Superior temporal gyrus (tissue), 1 donor: ENCODE results near the gene TKTL2.
A peak's percentile ranks its signal among the peaks of the same experiment; 100 is the strongest.

Source experiments
- DNase-seq: peaks from one replicate; pipeline ENCODE4 v3.0.0-alpha.2; 2016; ENCODE audit errors: extremely low spot score

The TKTL2 gene

GRCh38 chr4:163473576-163473975 is at the start of gene TKTL2:
TSS of gene TKTL2 (minus strand) at chr4:163473754. CDS start at chr4:163473734, 20 bp downstream.
- DNase-seq: no peak

- DNase-seq: no peak
Observed at GRCh38 chr4:163515198-163515597, 41.6 kb upstream of the TKTL2 start.

- no peak for DNase-seq
Observed at GRCh38 chr4:163505374-163505773, 31.8 kb upstream of the TKTL2 start.

GRCh38 chr4:163500586-163500985 is 27.0 kb upstream of the TKTL2 start:
- no peak for DNase-seq

GRCh38 chr4:163495900-163496299 is 22.3 kb upstream of the TKTL2 start:
- DNase-seq: no peak

- DNase-seq: peak; percentile 91
Observed at GRCh38 chr4:163494360-163495241, 21.0 kb upstream of the TKTL2 start, which contains the start of gene TMA16. TSS of gene TMA16 (plus strand) at chr4:163494690. CDS start at chr4:163494802, 112 bp downstream.

- DNase-seq: peak; percentile 39
Observed at GRCh38 chr4:163493643-163494359, 20.2 kb upstream of the TKTL2 start.

- no peak for DNase-seq
Observed at GRCh38 chr4:163492951-163493504, 19.5 kb upstream of the TKTL2 start.

- no peak for DNase-seq
Observed at GRCh38 chr4:163489929-163490328, 16.4 kb upstream of the TKTL2 start.

- DNase-seq: no peak
Observed at GRCh38 chr4:163486321-163486720, 12.8 kb upstream of the TKTL2 start.

GRCh38 chr4:163485589-163485988 is 12.0 kb upstream of the TKTL2 start:
- DNase-seq: no peak

GRCh38 chr4:163484906-163485305 is 11.4 kb upstream of the TKTL2 start:
- DNase-seq: peak; percentile 75

- DNase-seq: no peak
Observed at GRCh38 chr4:163482190-163482589, 8.6 kb upstream of the TKTL2 start.

GRCh38 chr4:163476761-163477438 is 3.3 kb upstream of the TKTL2 start:
- DNase-seq: no peak

- DNase-seq: no peak
Observed at GRCh38 chr4:163474027-163474426, 473 bp upstream of the TKTL2 start.

GRCh38 chr4:163473130-163473529 is 424 bp downstream of the TKTL2 start:
- no peak for DNase-seq

- DNase-seq: no peak
Observed at GRCh38 chr4:163470391-163470790, 3.2 kb downstream of the TKTL2 start.

- no peak for DNase-seq
Observed at GRCh38 chr4:163467082-163467770, 6.3 kb downstream of the TKTL2 start.

- no peak for DNase-seq
Observed at GRCh38 chr4:163462556-163462955, 11.0 kb downstream of the TKTL2 start.

GRCh38 chr4:163448540-163449203 is 24.9 kb downstream of the TKTL2 start:
- no peak for DNase-seq

GRCh38 chr4:163447481-163447880 is 26.1 kb downstream of the TKTL2 start:
- no peak for DNase-seq
